ENCODE measurements around the gene TAOK1. TPM values are rescaled to one million over a fixed set of nuclear protein-coding genes. Genes with fewer than 3 reads are reported as not detected.

The TAOK1 gene
- total RNA-seq, 4 donors from 2014 or later, result 57.9 to 72.2 (median 65.1) TPM

- Histone ChIP-seq H3K27me3 (no peaks in the 10 kb centered on the region), H3K36me3 (no peaks in the 10 kb centered on the region), H3K4me3 (no peak overlapping the region), H3K9me3 (no peaks in the 10 kb centered on the region), H3K27ac (no peak overlapping the region), H3K4me1 (peaks cover 0 to 15% (median 0%) of the 10 kb centered on the region in 3 donors)
- TF ChIP-seq EP300 (IDR thresholded peaks at IDR 0.05), result no peak
- TF ChIP-seq POLR2AphosphoS5 (IDR thresholded peaks at IDR 0.05), result no peak
- TF ChIP-seq CTCF (IDR thresholded peaks at IDR 0.05), result no peak
- 40 to 54% methylated on average over 1 to 5 of the region's 5 CpGs for WGBS, 2 donors (ENCODE audit: low coverage in 1 of 2)
- no peak for ATAC-seq
Observed at GRCh38 chr17:29357821-29358232, 32.3 kb upstream of the TAOK1 start.

GRCh38 chr17:29358416-29358815 lies 31.7 kb upstream of the TAOK1 start:
- TF ChIP-seq POLR2AphosphoS5 (IDR thresholded peaks at IDR 0.05) (no peak), CTCF (IDR thresholded peaks at IDR 0.05) (no peak), EP300 (IDR thresholded peaks at IDR 0.05) (no peak), POLR2A (IDR thresholded peaks at IDR 0.05) (no peak)
- no peaks in the 10 kb centered on the region for H3K9me3 ChIP-seq
- peaks cover 0 to 15% (median 0%) of the 10 kb centered on the region in 3 donors for H3K4me1 ChIP-seq
- 80 to 95% methylated on average over 1 of the region's 1 CpG for WGBS, 2 donors (ENCODE audit: low coverage in 1 of 2)
- H3K27me3 ChIP-seq, result no peaks in the 10 kb centered on the region
- H3K36me3 ChIP-seq, result no peaks in the 10 kb centered on the region
- no peak overlapping the region for H3K4me3 ChIP-seq
- no peak overlapping the region for H3K27ac ChIP-seq
- ATAC-seq, result no peak

GRCh38 chr17:29359777-29360176 lies 30.4 kb upstream of the TAOK1 start:
- 94 to 95% methylated on average over 3 of the region's 3 CpGs for WGBS, 2 donors (ENCODE audit: low coverage in 1 of 2)
- Histone ChIP-seq H3K9me3 (no peaks in the 10 kb centered on the region), H3K4me1 (peaks cover 0 to 15% (median 0%) of the 10 kb centered on the region in 3 donors), H3K27me3 (no peaks in the 10 kb centered on the region), H3K4me3 (no peak overlapping the region), H3K36me3 (no peaks in the 10 kb centered on the region), H3K27ac (no peak overlapping the region)
- TF ChIP-seq POLR2A (IDR thresholded peaks at IDR 0.05) (no peak), CTCF (IDR thresholded peaks at IDR 0.05) (no peak)
- no peak for ATAC-seq

- ATAC-seq, result no peak
Observed at GRCh38 chr17:29363716-29364115, 26.4 kb upstream of the TAOK1 start.

More at GRCh38 chr17:29363716-29364115, 26.4 kb upstream of the TAOK1 start:
- H3K4me1 ChIP-seq, result peaks cover 0 to 5% (median 0%) of the 10 kb centered on the region in 3 donors
- no peak overlapping the region for H3K4me3 ChIP-seq
- WGBS, 2 donors (ENCODE audit: low coverage in 1 of 2), result 80 to 81% methylated on average over 2 of the region's 2 CpGs
- TF ChIP-seq CTCF (IDR thresholded peaks at IDR 0.05) (no peak), POLR2AphosphoS5 (IDR thresholded peaks at IDR 0.05) (no peak), POLR2A (IDR thresholded peaks at IDR 0.05) (no peak), EP300 (IDR thresholded peaks at IDR 0.05) (no peak)
- H3K27me3 ChIP-seq, result no peaks in the 10 kb centered on the region
- H3K36me3 ChIP-seq, result no peaks in the 10 kb centered on the region
- H3K9me3 ChIP-seq, result no peaks in the 10 kb centered on the region
- no peak overlapping the region for H3K27ac ChIP-seq
